CD14-positive monocyte (primary cell): ENCODE data around the gene FANCL. TPM values are rescaled to one million over a fixed set of nuclear protein-coding genes. Genes with fewer than 3 reads are reported as not detected.

Experiments
- DNase-seq, 3 donors: peaks; one replicate each; pipeline ENCODE4 v3.0.0-alpha.2; 2011 to 2022
- H2AFZ ChIP-seq: 2 replicates; pipeline ENCODE4 v1.6.0; 2012; ENCODE audit warnings: mild to moderate bottlenecking, low read depth, low read length, inconsistent platforms; ENCODE audit not compliant: insufficient read depth, poor library complexity, severe bottlenecking
- H3K27ac ChIP-seq, 2 donors: 1 replicate in 1 of 2; 2 replicates in 1 of 2; pipeline ENCODE4 v1.5.1; 2012 to 2013; ENCODE audit warnings: low read length in 2 of 2, control low read depth in 1 of 2, inconsistent platforms in 1 of 2, low read depth in 1 of 2, mild to moderate bottlenecking in 1 of 2
- H3K27me3 ChIP-seq, 2 donors: one replicate each; pipeline versions ENCODE4 v1.6.0 to v1.6.1; 2011 to 2013; ENCODE audit warnings: low read length in 2 of 2; ENCODE audit not compliant: control insufficient read depth in 2 of 2, insufficient read depth in 2 of 2
- H3K36me3 ChIP-seq, 2 donors: replicated peaks in 1 of 2; 1 replicate in 1 of 2; 2 replicates in 1 of 2; pipeline versions ENCODE4 v1.5.1 to v1.6.1; 2012 to 2013; ENCODE audit warnings: low read length in 2 of 2, control low read depth in 1 of 2, inconsistent platforms in 1 of 2, mild to moderate bottlenecking in 1 of 2; ENCODE audit not compliant: insufficient read depth in 2 of 2, control insufficient read depth in 1 of 2
- H3K4me1 ChIP-seq, 2 donors: 1 replicate in 1 of 2; 2 replicates in 1 of 2; pipeline versions ENCODE4 v1.5.1 to v1.6.1; 2012 to 2013; ENCODE audit warnings: low read length in 2 of 2, control low read depth in 1 of 2, inconsistent platforms in 1 of 2, mild to moderate bottlenecking in 1 of 2, moderate library complexity in 1 of 2; ENCODE audit not compliant: insufficient read depth in 2 of 2, control insufficient read depth in 1 of 2
- H3K4me2 ChIP-seq: replicated peaks from 2 replicates; pipeline ENCODE3; 2012; ENCODE audit warnings: low read length, moderate library complexity, mild to moderate bottlenecking; ENCODE audit not compliant: poor library complexity, severe bottlenecking; ENCODE audit errors: extremely low read depth
- H3K4me3 ChIP-seq, 3 experiments: fragments of 200-600 bp in 1 of 3; sonication (generic) in 1 of 3; replicated peaks in 1 of 3; 1 replicate in 2 of 3; 2 replicates in 1 of 3; pipeline ENCODE4 v1.5.1; 2011 to 2013; ENCODE audit warnings: low read length in 3 of 3, mild to moderate bottlenecking in 3 of 3, control low read depth in 2 of 3, low read depth in 2 of 3, inconsistent platforms in 1 of 3, moderate library complexity in 1 of 3
- H3K79me2 ChIP-seq: 2 replicates; pipeline ENCODE4 v1.6.0; 2012; ENCODE audit warnings: mild to moderate bottlenecking, control low read depth, inconsistent platforms, low read length, moderate library complexity; ENCODE audit not compliant: insufficient read depth
- H3K9ac ChIP-seq: 2 replicates; pipeline ENCODE4 v1.6.0; 2017; ENCODE audit warnings: low read length, mild to moderate bottlenecking; ENCODE audit not compliant: insufficient read depth, poor library complexity, severe bottlenecking
- H3K9me3 ChIP-seq, 2 donors: replicated peaks in 1 of 2; 1 replicate in 1 of 2; 2 replicates in 1 of 2; pipeline versions ENCODE4 v1.5.1 to v1.6.1; 2012 to 2013; ENCODE audit warnings: low read length in 2 of 2, control low read depth in 1 of 2; ENCODE audit not compliant: control insufficient read depth in 1 of 2, insufficient read depth in 1 of 2
- H4K20me1 ChIP-seq: 2 replicates; pipeline ENCODE4 v1.6.0; 2012; ENCODE audit warnings: mild to moderate bottlenecking, low read length, control low read depth, moderate library complexity; ENCODE audit not compliant: insufficient read depth
- H3K27ac Mint-ChIP-seq, 7 donors: one replicate each; pipeline ENCODE4 v1.8.0; 2020; ENCODE audit warnings: mild to moderate bottlenecking in 7 of 7, mixed read lengths in 7 of 7, moderate library complexity in 6 of 7, inconsistent platforms in 2 of 7
- H3K27me3 Mint-ChIP-seq, 3 donors: one replicate each; pipeline ENCODE4 v1.8.0; 2021 to 2022; ENCODE audit warnings: low read depth in 3 of 3, mild to moderate bottlenecking in 3 of 3, mixed read lengths in 3 of 3, moderate library complexity in 3 of 3, inconsistent platforms in 1 of 3
- H3K36me3 Mint-ChIP-seq, 2 donors: one replicate each; pipeline ENCODE4 v1.8.0; 2020; ENCODE audit warnings: mixed read lengths in 2 of 2, inconsistent platforms in 1 of 2, mild to moderate bottlenecking in 1 of 2
- H3K4me1 Mint-ChIP-seq: one replicate; pipeline ENCODE4 v1.8.0; 2020; ENCODE audit warnings: mild to moderate bottlenecking, mixed read lengths
- H3K4me3 Mint-ChIP-seq, 2 donors: one replicate each; pipeline ENCODE4 v1.8.0; 2020; ENCODE audit warnings: mild to moderate bottlenecking in 2 of 2, mixed read lengths in 2 of 2, moderate library complexity in 1 of 2
- H3K9me3 Mint-ChIP-seq, 7 donors: one replicate each; pipeline ENCODE4 v1.8.0; 2020 to 2022; ENCODE audit warnings: mixed read lengths in 7 of 7, mild to moderate bottlenecking in 6 of 7, moderate library complexity in 6 of 7, inconsistent platforms in 2 of 7
- CTCF ChIP-seq: fragments of 200-600 bp; IDR thresholded peaks from one replicate; pipeline ENCODE4 v1.8.0; 2022; ENCODE audit warnings: antibody characterized with exemption, mild to moderate bottlenecking
- WGBS: methylation state at CpG from one replicate; pipeline ENCODE4 v1.1.5; 2013; ENCODE audit warnings: missing lambda C conversion rate; ENCODE audit not compliant: insufficient coverage; 5-methylcytosine and 5-hydroxymethylcytosine counted together
- intact Hi-C, 2 donors: fragments of 100-400 bp; cut with micrococcal nuclease; formaldehyde crosslinking; loops; one replicate each; pipeline versions ENCODE4 v1.15.0 to v1.15.1; 2023
- polyA plus RNA-seq, 3 donors: library from polyadenylated mRNA; depleted of rRNA in 1 of 3; unstranded in 2 of 3; stranded (reverse) in 1 of 3; fragments of 300-500 nt in 2 of 3; fragments of >200 nt in 1 of 3; fragmentation: Illumina TruSeq in 2 of 3; gene quantifications; 1 replicate in 2 of 3; 2 replicates in 1 of 3; pipeline ENCODE4 v1.2.3, GENCODE V29; 2012 to 2021

The FANCL gene
- polyA plus RNA-seq, 3 donors = 2.2 to 2.6 (median 2.5) TPM

- H3K9me3 ChIP-seq = no peaks in the 10 kb centered on the region
- DNase-seq = no peak
- TF ChIP-seq CTCF = no peak
- Mint-ChIP-seq H3K36me3 (peaks cover 0 to 8% of the 10 kb centered on the region in 2 donors), H3K27ac (peak overlapping the region in 1 of 7 donors; percentile 21), H3K27me3 (peaks cover 0 to 3% (median 0%) of the 10 kb centered on the region in 3 donors), H3K4me3 (no peak overlapping the region), H3K9me3 (peaks cover 0 to 4% (median 0%) of the 10 kb centered on the region in 7 donors), H3K4me1 (peaks cover 21% of the 10 kb centered on the region)
- H2AFZ ChIP-seq = no peak overlapping the region
- H3K9ac ChIP-seq = no peak overlapping the region
- H3K4me3 ChIP-seq = no peak overlapping the region
- no peaks in the 10 kb centered on the region for H3K27me3 ChIP-seq
- H3K79me2 ChIP-seq = peaks cover 66% of the 10 kb centered on the region
- intact Hi-C loops = no loop called here
- H3K4me2 ChIP-seq = no peak overlapping the region
- no peaks in the 10 kb centered on the region for H3K36me3 ChIP-seq
- no CpG with 5 or more reads among the region's 3 CpGs for WGBS
- no peaks in the 10 kb centered on the region for H4K20me1 ChIP-seq
- H3K4me1 ChIP-seq = peaks cover 7 to 9% of the 10 kb centered on the region in 2 donors
- H3K27ac ChIP-seq = no peak overlapping the region
Measured at GRCh38 chr2:58239243-58239925, 1.7 kb downstream of the FANCL start.

GRCh38 chr2:58237741-58238140 is 3.4 kb downstream of the FANCL start:
- H3K27me3 ChIP-seq = no peaks in the 10 kb centered on the region
- intact Hi-C loops = no loop called here
- Mint-ChIP-seq H3K4me1 (peaks cover 21% of the 10 kb centered on the region), H3K36me3 (peaks cover 0 to 8% of the 10 kb centered on the region in 2 donors), H3K9me3 (peaks cover 0 to 4% (median 2%) of the 10 kb centered on the region in 7 donors), H3K27me3 (peaks cover 0 to 3% (median 0%) of the 10 kb centered on the region in 3 donors), H3K4me3 (no peak overlapping the region), H3K27ac (peak overlapping the region in 1 of 7 donors; percentile 21)
- H3K9me3 ChIP-seq = no peaks in the 10 kb centered on the region
- H3K27ac ChIP-seq = no peak overlapping the region
- H3K79me2 ChIP-seq = peaks cover 82% of the 10 kb centered on the region
- DNase-seq = no peak
- H3K9ac ChIP-seq = no peak overlapping the region
- peaks cover 7 to 9% of the 10 kb centered on the region in 2 donors for H3K4me1 ChIP-seq
- H2AFZ ChIP-seq = no peak overlapping the region
- H4K20me1 ChIP-seq = no peaks in the 10 kb centered on the region
- no peak overlapping the region for H3K4me2 ChIP-seq
- TF ChIP-seq CTCF = no peak
- no peaks in the 10 kb centered on the region for H3K36me3 ChIP-seq
- H3K4me3 ChIP-seq = no peak overlapping the region
